Hepatic stellate cell (primary cell): Measurements from ENCODE around the gene MANBA.

Source experiments
- DNase-seq: peaks from one replicate; pipeline ENCODE4 v3.0.0; 2011; ENCODE audit warnings: low spot score

Gene MANBA

DNA sequence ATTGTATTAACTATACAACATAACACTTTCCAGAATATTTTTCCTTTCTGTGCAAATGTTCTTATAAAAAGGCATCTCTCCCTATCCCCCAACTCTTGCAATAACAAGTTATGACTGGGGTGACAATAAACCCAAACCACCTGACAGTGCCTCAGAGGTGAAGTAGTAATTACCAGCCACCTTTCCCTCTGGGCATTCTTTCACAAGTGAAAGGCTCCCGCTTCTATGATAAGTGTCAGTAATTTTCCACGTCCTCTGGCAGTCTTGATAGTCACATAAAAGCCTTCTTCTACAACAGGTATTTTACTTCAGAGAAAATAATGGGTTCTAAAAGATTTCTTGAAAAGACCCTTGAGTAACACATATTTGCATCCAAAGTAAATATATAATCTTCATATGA, 82.7 kb downstream of the MANBA start:
- DNase-seq, result no peak

DNA sequence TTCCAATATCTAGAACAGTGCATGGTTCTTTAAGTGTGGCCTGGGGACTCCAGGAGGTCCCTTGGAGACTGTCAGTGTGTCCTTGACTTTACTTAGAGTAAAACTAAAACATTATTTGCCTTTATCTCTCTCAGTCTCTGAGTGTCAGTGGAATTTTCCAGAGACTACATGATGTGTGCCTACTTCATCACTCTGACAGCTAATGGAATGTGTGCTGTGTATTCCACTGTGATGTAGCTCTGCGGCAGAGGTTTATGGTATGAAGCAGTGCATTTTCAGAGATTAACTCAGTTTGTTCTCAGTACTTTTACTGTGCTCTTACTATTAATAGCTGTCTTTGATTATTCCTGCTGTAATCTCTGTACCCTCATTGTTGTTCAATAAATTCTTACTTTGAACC, 85.6 kb downstream of the MANBA start:
- DNase-seq, result peak; percentile 10

DNA sequence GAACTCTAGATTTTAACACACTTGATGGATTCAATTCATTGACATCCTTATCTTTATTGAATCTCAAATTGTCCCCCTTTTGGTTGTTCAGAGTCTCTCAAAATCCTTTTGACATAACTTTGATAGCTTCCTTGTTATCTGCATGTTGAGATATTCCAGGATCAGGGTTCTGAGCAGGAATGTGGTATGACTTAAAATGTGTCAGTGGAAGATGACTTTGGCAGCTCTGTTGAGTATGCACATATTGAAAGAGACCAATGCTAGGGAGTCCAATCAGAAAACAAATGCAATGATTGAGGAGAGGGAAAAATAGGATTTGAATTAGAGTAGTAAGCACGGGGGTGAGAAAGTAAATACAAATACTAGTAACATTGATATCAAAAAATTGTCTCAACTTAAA, 93.8 kb downstream of the MANBA start:
- no peak for DNase-seq

DNA sequence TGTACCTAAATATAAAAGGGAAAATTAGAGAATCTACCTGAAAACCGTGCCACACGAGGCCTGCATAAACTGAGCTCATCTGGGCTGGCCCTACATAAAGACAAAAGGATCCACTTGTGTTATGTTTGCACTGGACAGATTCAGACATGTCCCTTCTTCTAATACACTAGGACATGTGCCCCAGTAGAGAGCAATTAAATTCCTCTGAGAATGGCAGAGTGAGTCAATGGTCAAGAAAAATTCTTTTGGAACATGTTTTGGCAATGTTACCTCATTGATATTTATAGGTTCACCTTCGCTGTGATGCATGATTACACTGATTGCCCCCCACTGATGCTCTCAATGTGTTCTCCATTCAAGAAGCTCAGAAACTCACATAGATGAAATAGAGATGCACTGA, 95.2 kb downstream of the MANBA start:
- no peak for DNase-seq

DNA sequence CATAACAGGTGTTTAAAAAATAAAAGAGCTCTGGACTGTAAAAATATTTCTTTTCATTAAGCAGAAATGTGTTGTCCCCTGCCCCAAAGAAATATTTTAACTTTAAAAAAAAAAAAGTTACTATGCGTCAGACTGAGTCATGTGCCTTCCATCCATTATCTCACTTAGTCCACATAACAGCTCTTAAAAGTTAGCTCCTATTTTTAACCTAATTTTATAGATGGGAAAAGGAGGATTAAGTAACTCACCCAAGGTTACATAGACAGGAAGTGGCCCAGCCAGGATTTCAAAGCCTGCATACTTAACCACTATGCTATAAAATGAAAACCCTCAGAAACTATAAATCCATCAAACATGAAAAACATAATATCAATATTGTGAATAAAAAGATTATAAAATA, 97.7 kb downstream of the MANBA start:
- peak; percentile 26 for DNase-seq

DNA sequence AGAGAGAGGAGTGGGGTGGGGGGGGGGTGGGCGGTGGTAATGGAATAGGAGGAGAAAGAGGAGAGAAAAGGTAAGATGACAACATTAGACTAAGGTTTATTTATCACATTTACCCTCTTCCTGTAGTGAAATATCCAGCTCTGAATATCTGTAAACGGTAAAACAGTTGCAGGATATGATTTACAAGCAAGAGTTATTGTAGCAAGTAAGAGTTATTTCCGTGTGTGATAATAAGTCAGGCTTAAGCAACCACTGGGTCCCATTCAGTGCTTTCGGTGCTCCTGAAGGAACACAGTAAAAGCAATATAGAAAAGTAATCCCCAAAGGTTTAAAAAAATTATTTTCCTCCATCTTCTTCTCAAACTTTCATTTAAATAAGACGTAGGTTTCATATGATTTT, 103.6 kb downstream of the MANBA start:
- DNase-seq, result no peak

DNA sequence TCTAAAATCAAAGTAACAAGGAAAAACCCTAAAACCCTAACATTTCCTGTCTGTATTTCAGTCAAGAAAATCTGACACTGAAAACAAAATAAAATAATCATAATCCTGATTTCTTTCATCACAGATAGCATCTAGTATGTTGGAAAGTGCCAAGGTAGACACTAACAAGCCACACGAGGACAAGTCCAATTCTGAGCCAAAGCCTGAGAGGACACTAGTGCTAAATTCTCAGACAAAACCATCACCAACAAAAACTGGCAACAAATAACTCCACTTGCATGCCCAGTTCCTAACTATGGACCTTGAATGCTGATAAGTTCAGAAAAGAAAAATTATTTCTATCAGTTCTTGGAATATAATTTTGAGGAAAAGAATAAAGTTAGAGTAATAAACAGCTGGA, 113.7 kb downstream of the MANBA start:
- no peak for DNase-seq

DNA sequence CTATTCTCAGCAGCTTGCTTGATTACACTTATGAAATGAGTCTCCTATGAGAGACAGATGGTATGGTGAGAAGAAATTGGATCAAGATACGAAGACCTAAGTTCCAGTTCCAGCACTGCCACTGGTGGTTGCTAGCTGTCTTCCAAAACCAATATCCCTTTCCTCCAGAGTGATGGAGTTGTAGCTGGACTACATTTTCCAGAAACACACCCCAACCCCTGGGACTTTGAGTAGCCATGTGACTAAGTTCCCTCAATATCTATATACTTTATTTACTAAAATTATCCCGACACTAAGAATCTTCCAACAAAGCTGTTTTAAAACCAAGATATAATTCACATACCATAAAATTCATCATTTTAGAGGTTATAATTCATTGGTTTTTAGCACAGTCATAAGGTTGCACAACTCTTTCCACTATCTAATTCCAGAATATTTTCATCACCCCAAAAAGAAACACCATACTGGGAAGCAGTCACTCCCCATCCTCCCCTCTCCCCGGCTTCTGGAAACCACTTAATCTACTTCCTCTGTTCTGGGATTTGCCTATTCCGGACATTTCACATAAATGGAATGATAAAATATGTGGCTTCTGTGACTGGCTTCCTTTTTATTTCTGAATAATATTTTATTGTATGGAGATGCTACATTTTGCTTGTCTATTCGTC, 118.0 kb downstream of the MANBA start:
- no peak for DNase-seq

DNA sequence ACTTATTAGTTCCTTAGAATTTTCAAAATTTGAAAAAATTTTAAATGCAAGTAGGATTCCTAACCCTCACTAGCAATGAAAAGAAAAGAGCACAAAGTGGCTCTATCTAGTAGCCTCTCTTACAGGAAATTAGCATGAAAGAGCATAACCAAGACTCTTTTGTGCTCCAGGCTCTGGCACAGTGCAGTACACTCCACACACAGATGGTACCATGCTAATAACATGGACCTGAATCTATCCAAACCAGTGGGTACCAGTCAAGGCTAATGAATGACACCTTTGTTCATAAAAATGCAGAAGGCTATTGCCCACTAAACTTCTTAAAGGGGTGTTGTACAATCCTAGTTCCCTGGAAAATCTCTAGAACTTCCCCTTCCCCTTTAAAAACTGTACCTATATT, 119.0 kb downstream of the MANBA start:
- DNase-seq, result no peak

DNA sequence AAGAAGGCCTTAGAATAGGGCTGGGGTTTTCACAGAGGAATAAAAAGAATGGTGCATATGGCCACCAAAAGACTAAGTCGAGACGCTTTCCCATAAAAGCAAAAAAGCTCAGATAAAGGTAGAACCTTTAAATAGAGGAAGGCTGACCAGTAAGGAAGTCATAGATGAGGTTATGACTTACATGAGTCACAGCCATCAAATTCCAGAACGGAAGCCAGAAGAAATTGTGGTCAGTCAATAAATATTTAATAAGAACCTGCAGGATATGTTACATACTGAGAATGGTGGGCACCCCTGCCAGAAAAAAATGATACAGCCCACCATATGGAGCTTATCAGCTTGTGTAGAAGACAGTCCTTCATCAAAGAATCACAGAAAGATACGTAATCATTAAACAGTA, 120.1 kb downstream of the MANBA start:
- no peak for DNase-seq

DNA sequence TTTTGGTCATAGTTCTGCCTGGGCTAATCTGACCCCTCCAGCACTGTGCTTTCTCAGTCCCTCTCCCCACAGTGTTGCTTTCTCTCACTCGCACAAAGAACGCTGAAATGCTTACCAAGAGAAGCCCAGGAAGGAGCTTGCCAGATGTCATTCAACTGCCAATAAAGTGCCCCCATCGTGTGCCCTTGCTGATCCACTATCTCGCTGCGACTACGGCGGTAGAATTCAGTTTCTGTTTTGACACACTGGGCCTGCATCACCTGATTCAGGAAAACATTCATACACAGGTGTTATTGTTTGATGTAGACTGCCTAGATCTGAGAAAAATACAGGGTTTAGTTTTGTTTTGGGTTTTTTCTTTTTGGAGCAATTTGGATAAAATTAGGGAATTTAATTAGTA, 121.2 kb downstream of the MANBA start:
- no peak for DNase-seq

DNA sequence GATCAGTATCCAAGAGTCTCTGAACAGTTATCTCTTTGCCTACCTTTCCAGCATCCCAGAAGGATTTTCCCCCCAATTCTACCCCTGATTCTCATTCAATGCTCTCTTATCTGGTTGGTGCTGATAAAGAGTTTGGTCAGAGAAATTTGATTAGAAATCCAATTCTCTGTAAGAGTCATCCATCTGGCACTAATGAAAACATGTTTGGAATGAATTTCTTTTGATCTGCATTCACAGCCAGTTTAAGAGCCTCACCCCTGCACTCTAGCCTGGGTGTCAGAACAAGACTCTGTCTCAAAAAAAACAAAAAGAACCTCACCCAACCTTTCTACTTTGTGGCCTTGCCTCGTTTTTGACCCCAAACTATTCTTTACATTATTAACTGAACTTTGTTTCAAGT, 122.1 kb downstream of the MANBA start:
- no peak for DNase-seq

DNA sequence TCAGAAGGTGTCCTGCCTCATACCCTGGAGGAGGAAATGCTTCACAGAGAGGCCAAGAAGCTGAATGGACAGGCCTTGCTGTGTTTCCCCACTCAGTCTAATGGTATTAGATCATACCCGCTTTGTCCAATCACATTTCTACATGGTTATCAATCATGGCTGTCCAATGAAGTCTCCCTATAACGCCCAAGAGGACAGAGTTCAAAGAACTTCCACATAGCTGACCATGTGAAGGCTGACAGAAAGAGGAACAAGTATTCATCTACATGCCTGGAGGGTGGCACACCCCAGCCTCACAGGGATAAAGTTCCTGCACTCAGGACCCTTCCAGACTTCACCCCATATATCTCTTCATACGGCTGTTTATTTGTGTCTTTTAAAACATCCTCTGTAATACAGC, 123.4 kb downstream of the MANBA start:
- DNase-seq, result no peak

DNA sequence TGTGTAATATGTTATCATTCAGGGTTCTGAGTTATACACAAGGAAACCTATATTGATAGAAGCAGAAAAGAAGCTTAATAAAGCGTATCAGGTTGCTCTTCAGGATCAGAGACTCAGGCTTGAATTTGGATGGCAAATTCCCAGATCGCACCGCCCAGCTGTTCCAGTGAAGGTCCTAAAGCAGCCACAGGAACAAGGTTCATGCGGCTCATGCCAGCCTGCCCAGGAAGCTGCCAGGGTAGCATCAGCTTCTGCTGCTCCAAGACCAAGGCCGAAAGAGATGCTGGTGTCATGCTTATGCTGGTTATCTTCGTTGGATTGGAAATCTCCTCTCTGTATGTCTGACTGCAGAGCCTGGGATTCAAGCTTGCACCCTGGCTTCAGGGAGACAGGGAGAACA, 127.7 kb downstream of the MANBA start:
- DNase-seq, result no peak

DNA sequence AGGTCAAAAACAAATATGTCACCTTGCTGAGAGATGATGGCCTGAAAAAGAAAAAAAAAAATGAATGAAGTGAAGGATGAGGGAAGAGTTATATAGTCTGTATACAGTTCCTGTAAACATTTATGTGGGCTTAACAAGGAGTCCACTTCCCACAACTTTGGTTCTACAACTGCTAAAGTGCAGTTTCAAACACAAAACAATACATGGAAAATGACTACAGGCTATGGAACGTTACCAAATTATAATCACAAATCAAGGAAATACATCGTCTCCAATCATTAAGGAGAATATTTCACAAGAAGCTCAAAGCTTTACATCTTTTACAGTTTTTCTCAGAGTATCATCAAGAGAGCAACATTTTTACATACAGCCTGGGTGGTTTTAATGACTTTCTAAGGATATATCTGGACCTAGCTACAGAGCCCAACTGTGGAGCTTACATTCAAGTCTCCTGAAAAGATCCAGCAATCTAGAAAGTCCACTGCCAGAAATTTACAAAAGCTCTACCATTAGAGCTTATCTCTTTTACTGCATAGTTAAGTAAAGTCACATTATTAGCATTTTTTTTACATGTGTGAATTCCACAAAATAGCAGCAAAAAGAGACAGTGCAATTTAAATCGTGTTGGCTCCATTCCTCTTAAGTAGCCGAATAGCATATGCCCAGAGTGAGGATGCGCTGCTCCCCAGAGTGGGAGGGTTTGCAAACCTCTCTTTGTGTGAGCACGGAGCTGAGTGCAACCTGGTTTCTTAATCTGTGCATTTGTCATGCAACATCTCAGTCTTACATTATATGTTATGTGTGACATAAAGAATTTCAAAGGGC, 128.3 kb downstream of the MANBA start:
- DNase-seq, result no peak

DNA sequence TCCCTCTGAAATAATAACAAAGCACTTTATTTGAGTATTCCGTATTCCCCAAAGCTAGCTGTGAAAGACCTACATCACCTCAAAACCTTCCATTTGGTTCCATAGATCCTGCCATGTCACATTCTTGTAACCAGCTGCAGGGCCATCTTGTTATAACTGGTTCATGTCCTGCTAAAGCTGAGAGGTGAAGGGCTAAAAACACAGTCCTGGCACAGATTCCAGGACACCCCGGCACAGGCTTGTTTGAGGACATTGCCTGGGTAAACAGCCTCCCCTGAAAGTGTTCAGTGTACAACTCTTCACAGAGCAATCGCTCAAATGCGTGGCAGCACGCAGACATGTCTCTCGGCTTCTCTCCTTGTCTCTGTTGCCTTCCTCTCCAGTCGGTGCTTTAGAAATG, 129.2 kb downstream of the MANBA start:
- DNase-seq, result no peak

DNA sequence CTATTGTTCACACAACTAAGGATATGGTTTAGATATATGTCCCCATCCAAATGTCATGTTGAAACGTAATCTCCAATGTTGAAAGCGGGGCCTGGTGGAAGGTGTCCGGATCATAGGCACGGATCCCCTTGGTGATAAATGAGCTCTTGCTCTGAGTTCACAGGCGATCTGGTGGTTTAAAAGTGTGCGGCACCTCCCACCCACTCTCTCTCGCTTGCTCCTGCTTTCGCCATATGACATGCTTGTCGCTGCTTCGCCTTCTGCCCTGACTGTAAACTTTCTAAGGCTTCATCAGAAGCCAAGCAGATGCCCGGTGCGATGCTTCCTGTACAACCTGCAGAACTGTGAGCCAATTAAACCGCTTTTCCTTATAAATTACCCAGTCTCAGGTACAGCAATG, 131.1 kb downstream of the MANBA start:
- no peak for DNase-seq

DNA sequence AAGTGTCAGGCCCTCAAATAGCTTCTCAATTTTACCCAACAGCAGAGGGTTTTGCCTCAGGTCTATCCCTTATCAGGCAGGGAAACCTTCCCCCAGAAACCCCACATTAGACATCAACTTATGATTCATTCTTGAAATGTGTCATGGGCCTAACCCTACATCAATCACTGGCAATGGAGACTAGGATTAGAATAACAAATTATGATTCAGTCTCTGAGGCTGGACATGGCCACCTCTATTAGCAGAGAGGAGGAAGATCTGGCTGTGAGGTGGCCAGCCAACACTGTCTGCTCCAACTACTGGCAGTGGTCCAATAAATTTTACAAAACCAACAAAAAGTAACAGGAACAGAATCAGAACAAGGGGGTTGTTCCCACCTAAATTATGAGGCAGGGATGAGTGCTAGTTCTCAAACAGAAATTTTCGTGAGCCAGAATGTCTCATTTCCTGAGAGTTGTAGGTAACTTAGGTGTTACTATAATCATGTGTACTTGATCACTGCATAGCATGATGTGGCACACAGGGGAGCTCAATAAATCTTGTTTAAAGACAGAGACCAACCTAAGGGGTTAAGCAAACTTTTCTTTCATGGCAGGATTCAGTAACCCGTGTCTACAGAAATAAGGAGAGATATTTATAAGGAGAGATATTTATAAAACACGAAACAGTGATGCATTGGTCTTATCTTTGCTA, 132.8 kb downstream of the MANBA start:
- DNase-seq, result peak; percentile 65

DNA sequence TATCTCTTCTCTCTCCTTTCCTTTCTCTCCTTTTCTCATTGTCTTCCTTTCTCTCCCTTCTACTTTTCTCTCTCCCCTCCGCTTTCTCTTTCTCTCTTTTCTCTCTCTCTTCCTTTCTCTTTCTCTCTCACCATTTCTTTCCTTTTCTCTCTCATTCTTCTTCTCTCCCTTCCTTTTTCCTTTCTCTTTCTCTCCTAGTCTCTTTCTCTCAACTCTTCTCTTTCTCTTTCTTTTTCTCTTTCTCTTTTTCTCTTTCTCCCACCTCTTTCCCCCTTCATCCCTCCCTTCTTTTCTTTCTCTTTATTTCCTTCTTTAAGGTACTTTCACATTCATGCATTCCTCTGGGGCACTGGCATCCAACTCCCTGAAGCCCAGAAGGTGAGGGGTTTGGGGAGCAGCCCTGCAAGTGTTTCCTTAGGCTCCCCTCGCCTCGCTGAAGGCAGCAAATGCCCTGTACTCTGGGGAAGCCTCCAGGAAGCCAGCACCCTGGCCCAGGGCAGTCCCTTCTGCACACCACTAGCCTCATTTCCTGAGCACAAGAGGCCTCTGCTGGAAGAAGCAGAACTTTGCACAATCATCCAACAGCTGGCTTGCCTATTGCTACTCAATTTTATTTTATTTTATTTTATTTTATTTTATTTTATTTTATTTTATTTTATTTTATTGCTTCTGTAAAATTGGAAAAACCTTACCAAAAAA, 135.4 kb downstream of the MANBA start:
- peak; percentile 17 for DNase-seq

DNA sequence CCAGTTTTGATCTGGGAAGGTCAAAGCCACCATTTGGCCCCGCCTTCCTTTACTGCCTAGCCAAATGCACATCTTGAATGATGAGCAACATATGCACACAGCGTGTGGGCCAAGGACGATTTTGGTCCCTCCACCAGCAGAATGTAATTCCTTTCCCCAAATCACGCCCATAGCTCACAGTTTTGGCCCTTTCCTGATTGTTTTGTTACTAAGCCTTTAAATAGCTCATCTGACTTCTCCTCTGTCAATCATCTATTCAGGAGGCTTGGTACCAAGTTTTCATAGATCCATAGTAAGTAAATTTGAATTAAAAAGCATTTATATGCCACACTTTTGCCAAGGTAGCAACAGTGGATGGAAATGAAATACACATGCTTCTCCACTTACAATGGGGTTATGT, 136.3 kb downstream of the MANBA start:
- no peak for DNase-seq

DNA sequence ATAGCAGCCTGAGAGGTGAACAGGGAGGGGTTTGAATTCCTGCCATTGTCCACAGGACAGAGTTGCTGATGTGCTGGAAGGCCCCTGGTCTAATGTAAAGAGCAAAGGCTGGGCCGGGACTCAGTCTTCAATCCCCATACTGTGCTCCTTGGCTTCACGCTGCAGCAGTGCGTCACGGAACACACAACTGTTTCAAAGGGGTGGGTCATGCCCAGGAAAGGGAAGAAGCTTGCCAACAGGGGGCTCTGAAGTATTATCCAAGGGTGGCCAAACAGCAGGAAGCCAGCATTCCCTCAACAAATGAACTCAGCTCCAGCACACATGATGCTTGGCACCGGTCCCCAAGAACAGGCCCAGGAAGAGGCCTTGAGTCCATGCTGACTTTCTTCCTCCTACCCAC, 137.1 kb downstream of the MANBA start:
- peak; percentile 15 for DNase-seq

DNA sequence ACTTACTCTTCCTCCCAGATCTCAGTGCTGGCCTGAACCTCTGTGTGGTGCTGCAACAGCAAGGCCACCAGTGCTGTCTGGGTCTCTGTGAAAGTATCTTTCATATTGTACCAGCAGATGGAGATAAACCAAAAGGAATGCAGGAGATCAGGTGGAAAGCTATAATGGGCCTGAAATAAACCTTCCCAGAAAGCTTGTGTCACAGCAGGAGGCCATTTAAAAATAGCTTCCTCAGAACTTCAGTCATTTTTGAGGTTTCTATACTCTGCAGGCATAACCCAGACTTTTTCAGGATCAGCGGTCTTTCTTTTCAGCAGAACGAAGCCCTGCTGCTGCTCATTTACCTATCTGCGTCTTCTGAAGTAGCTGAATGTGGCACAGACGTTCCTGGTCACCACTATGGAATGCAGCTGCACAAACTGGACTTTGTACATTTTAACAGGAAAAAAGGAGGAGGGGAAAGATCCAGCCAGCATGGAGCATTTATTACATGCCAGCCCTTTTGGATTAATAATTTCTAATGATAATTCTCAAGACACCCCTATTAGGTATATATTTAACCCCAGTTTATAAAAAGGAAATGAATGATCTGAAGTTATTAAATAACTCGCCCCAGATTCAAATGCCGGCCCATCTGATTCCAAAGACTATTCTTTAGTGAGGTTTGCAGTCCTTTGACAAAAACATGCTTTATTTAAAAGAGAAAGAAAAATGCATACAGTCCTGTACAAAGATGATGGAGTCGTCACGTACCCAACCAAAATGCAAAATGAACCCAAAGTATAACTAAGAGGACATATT, 139.9 kb downstream of the MANBA start:
- peak; percentile 64 for DNase-seq
